ENCODE results near the gene CD37. TPM values are rescaled to one million over a fixed set of nuclear protein-coding genes. Genes with fewer than 3 reads are reported as not detected.

Gene CD37
- total and polyA plus RNA-seq, 2 donors (not counting 1 experiment from before 2014, with no cell fraction given): not detected

DNA sequence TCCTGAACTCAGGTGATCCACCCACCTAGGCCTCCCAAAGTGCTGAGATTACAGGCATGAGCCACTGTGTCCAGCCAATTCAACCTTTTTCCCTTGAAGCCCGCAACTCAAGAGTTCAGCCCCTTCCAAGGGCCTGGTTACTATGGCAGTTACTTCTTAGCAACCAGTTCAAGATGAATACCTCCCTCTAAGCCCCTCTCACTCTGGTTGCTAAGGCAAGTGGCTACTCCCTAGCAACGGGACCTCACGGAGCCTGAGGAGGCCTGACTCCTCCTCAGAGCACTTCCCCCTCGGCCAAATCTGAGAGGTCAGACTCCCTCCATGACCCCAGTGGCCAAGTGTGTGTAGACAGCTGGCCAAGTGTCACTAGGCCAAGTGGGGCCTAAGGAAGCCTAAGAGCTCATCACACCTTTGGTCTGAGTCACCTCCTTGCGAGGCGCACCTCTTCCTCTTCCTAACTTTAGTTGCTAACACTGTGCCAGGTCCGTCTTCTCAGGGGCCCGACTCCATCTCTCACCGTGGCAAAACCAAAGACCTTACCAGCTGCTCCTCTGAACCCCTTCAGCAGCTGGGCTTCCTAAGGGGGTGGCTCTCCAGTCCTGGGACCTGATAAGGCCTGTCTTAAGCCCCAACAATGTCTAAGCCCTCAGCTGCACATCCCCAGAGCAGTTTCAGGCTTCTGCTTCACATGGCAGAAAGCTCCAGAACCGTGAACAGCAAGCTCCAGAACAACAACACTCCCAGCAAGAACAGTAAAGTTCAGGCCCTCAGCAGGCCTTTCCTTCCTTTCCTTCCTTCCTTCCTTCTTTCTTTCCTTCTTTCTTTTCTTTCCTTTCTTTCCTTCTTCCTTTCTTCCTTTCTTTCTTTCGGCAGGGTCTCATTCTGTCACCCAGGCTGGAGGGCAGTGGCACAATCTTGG, 9.6 kb downstream of the CD37 start:
- no peak overlapping the region for H3K27ac ChIP-seq (ENCODE audit: insufficient read depth, low read length)
- H3K4me3 ChIP-seq (replicated peaks in 1 of 4; ENCODE audit: control extremely low read depth in 1 of 4, insufficient read depth in 1 of 4, low read depth in 3 of 4, low read length in 4 of 4): no peak overlapping the region
- no peaks in the 10 kb centered on the region for H4K20me1 ChIP-seq (ENCODE audit: control insufficient read depth, extremely low read depth, insufficient read depth, low read length)
- no peak for DNase-seq (ENCODE audit: low read depth in 2 of 2)
- TF ChIP-seq, protein P1, sequence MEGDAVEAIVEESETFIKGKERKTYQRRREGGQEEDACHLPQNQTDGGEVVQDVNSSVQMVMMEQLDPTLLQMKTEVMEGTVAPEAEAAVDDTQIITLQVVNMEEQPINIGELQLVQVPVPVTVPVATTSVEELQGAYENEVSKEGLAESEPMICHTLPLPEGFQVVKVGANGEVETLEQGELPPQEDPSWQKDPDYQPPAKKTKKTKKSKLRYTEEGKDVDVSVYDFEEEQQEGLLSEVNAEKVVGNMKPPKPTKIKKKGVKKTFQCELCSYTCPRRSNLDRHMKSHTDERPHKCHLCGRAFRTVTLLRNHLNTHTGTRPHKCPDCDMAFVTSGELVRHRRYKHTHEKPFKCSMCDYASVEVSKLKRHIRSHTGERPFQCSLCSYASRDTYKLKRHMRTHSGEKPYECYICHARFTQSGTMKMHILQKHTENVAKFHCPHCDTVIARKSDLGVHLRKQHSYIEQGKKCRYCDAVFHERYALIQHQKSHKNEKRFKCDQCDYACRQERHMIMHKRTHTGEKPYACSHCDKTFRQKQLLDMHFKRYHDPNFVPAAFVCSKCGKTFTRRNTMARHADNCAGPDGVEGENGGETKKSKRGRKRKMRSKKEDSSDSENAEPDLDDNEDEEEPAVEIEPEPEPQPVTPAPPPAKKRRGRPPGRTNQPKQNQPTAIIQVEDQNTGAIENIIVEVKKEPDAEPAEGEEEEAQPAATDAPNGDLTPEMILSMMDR (conservative IDR thresholded peaks at IDR 0.05 in 1 of 2, IDR thresholded peaks at IDR 0.05 in 1 of 2; ENCODE audit: low read depth in 1 of 2, low read length in 2 of 2): no peak
- TF ChIP-seq EZH2 (IDR thresholded peaks at IDR 0.05; ENCODE audit: low read length, missing control alignments): no peak
- no peaks in the 10 kb centered on the region for H3K79me2 ChIP-seq (ENCODE audit: control insufficient read depth, insufficient read depth, low read length)
- no peaks in the 10 kb centered on the region for H3K9me3 ChIP-seq (ENCODE audit: control insufficient read depth, insufficient read depth, low read depth, low read length)
- no peak overlapping the region for H3K4me2 ChIP-seq (ENCODE audit: extremely low read depth, insufficient read depth, low read length)
- H3K27me3 ChIP-seq (ENCODE audit: control insufficient read depth, insufficient read depth, low read length): no peaks in the 10 kb centered on the region
- H3K4me1 ChIP-seq (ENCODE audit: control insufficient read depth, extremely low read depth, insufficient read depth, low read length): peaks cover under 1% of the 10 kb centered on the region
- peaks cover 17% of the 10 kb centered on the region for H3K36me3 ChIP-seq (ENCODE audit: control insufficient read depth, insufficient read depth, low read length)
- H2AFZ ChIP-seq (ENCODE audit: low read length): no peak overlapping the region
- no peak overlapping the region for H3K9ac ChIP-seq (ENCODE audit: insufficient read depth, low read length)

DNA sequence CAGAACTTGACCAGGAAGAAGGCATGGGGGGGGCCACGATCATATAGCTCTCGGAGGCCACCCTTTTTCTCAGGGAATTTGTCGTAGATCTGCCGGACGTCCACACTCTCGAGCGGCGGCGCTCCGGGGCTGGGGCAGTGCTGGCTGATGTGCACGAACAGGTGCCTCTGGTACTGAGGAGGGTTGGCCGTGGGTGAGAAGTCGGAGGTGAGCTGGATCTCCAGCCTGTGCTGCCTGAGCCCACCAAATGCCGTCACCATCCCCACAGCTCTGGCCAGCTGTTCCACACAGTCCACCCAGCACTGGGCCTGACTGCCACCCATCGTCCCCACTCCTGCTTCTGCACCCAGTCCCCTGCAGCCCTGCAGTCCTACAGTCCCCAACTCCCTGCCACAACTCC, 12.0 kb downstream of the CD37 start:
- H3K79me2 ChIP-seq (ENCODE audit: control insufficient read depth, insufficient read depth, low read length): no peaks in the 10 kb centered on the region
- no peak overlapping the region for H3K4me3 ChIP-seq (replicated peaks in 1 of 4; ENCODE audit: control extremely low read depth in 1 of 4, insufficient read depth in 1 of 4, low read depth in 3 of 4, low read length in 4 of 4)
- H3K4me2 ChIP-seq (ENCODE audit: extremely low read depth, insufficient read depth, low read length): no peak overlapping the region
- DNase-seq (ENCODE audit: low read depth in 2 of 2): no peak
- H3K27me3 ChIP-seq (ENCODE audit: control insufficient read depth, insufficient read depth, low read length): no peaks in the 10 kb centered on the region
- H3K9ac ChIP-seq (ENCODE audit: insufficient read depth, low read length): no peak overlapping the region
- H3K4me1 ChIP-seq (ENCODE audit: control insufficient read depth, extremely low read depth, insufficient read depth, low read length): no peaks in the 10 kb centered on the region
- TF ChIP-seq, protein P1 (conservative IDR thresholded peaks at IDR 0.05 in 1 of 2, IDR thresholded peaks at IDR 0.05 in 1 of 2; ENCODE audit: low read depth in 1 of 2, low read length in 2 of 2): no peak
- no peak for TF ChIP-seq EZH2 (IDR thresholded peaks at IDR 0.05; ENCODE audit: low read length, missing control alignments)
- H3K36me3 ChIP-seq (ENCODE audit: control insufficient read depth, insufficient read depth, low read length): peaks cover 22% of the 10 kb centered on the region
- no peak overlapping the region for H3K27ac ChIP-seq (ENCODE audit: insufficient read depth, low read length)
- H3K9me3 ChIP-seq (ENCODE audit: control insufficient read depth, insufficient read depth, low read depth, low read length): no peaks in the 10 kb centered on the region
- no peaks in the 10 kb centered on the region for H4K20me1 ChIP-seq (ENCODE audit: control insufficient read depth, extremely low read depth, insufficient read depth, low read length)
- no peak overlapping the region for H2AFZ ChIP-seq (ENCODE audit: low read length)

DNA sequence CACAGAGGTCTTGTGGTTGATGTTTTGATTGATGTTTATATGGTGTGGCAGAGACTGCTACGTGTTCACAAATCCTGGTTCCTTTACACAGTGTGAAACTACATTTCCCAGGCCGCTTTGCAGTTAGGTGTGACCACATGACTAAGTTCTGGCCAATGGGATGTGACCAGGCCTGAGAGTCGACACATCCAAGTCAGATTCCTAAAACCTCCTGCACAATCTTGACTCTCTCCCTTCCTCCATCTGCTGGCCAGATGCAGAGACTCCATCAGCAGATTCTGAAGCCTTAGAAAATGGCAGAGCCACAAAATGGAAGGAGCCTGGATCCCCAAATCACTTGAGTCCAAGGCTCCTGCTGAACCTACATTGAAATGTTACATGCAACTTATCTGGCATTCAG, 12.6 kb downstream of the CD37 start:
- no peak overlapping the region for H3K27ac ChIP-seq (ENCODE audit: insufficient read depth, low read length)
- H4K20me1 ChIP-seq (ENCODE audit: control insufficient read depth, extremely low read depth, insufficient read depth, low read length): no peaks in the 10 kb centered on the region
- H3K79me2 ChIP-seq (ENCODE audit: control insufficient read depth, insufficient read depth, low read length): no peaks in the 10 kb centered on the region
- no peak overlapping the region for H2AFZ ChIP-seq (ENCODE audit: low read length)
- TF ChIP-seq EZH2 (IDR thresholded peaks at IDR 0.05; ENCODE audit: low read length, missing control alignments): no peak
- TF ChIP-seq, protein P1 (conservative IDR thresholded peaks at IDR 0.05 in 1 of 2, IDR thresholded peaks at IDR 0.05 in 1 of 2; ENCODE audit: low read depth in 1 of 2, low read length in 2 of 2): peak; percentile 12 to 19
- no peak overlapping the region for H3K4me2 ChIP-seq (ENCODE audit: extremely low read depth, insufficient read depth, low read length)
- no peaks in the 10 kb centered on the region for H3K27me3 ChIP-seq (ENCODE audit: control insufficient read depth, insufficient read depth, low read length)
- peaks cover 22% of the 10 kb centered on the region for H3K36me3 ChIP-seq (ENCODE audit: control insufficient read depth, insufficient read depth, low read length)
- no peaks in the 10 kb centered on the region for H3K9me3 ChIP-seq (ENCODE audit: control insufficient read depth, insufficient read depth, low read depth, low read length)
- H3K4me3 ChIP-seq (replicated peaks in 1 of 4; ENCODE audit: control extremely low read depth in 1 of 4, insufficient read depth in 1 of 4, low read depth in 3 of 4, low read length in 4 of 4): no peak overlapping the region
- H3K4me1 ChIP-seq (ENCODE audit: control insufficient read depth, extremely low read depth, insufficient read depth, low read length): no peaks in the 10 kb centered on the region
- DNase-seq (ENCODE audit: low read depth in 2 of 2): peak; percentile 66 to 76
- H3K9ac ChIP-seq (ENCODE audit: insufficient read depth, low read length): no peak overlapping the region
